ENCODE measurements around the gene AJAP1.

Gene AJAP1

GRCh38 chr1:4708840-4709507 is 54.6 kb downstream of the AJAP1 start:
- no peak for DNase-seq

GRCh38 chr1:4709641-4710040 is 55.2 kb downstream of the AJAP1 start:
- no peak for DNase-seq

GRCh38 chr1:4710592-4711415 is 56.4 kb downstream of the AJAP1 start:
- no peak for DNase-seq

GRCh38 chr1:4711416-4712275 is 57.2 kb downstream of the AJAP1 start:
- DNase-seq: no peak

- DNase-seq: no peak
These were observed 59.3 kb downstream of the AJAP1 start for GRCh38 chr1:4713669-4714068.

GRCh38 chr1:4716406-4716805 is 62.0 kb downstream of the AJAP1 start:
- no peak for DNase-seq

- DNase-seq: no peak
These were observed 63.7 kb downstream of the AJAP1 start for GRCh38 chr1:4718071-4718470.

GRCh38 chr1:4723106-4723505 is 68.7 kb downstream of the AJAP1 start:
- no peak for DNase-seq

GRCh38 chr1:4724001-4724400 is 69.6 kb downstream of the AJAP1 start:
- DNase-seq: no peak

- no peak for DNase-seq
These were observed 70.4 kb downstream of the AJAP1 start for GRCh38 chr1:4724695-4725250.

GRCh38 chr1:4725416-4725815 is 71.0 kb downstream of the AJAP1 start:
- no peak for DNase-seq

GRCh38 chr1:4726620-4727341 is 72.4 kb downstream of the AJAP1 start:
- DNase-seq: no peak

- DNase-seq: no peak
These were observed 74.1 kb downstream of the AJAP1 start for GRCh38 chr1:4728319-4729089.

GRCh38 chr1:4729090-4729471 is 74.7 kb downstream of the AJAP1 start:
- DNase-seq: no peak

GRCh38 chr1:4730078-4730477 is 75.7 kb downstream of the AJAP1 start:
- no peak for DNase-seq

- no peak for DNase-seq
These were observed 79.2 kb downstream of the AJAP1 start for GRCh38 chr1:4733446-4734177.

GRCh38 chr1:4734219-4734618 is 79.8 kb downstream of the AJAP1 start:
- no peak for DNase-seq

- no peak for DNase-seq
These were observed 80.4 kb downstream of the AJAP1 start for GRCh38 chr1:4734791-4735190.

- no peak for DNase-seq
These were observed 81.8 kb downstream of the AJAP1 start for GRCh38 chr1:4736254-4736653.

GRCh38 chr1:4741876-4742423 is 87.5 kb downstream of the AJAP1 start:
- DNase-seq: no peak

All from SHP77 (cell line).